IPS-18a (cell line): ENCODE data around the gene GPC3.

ENCODE experiments used
- H3K27ac ChIP-seq: one replicate; pipeline ENCODE4 v1.5.1; 2013; ENCODE audit warnings: low read length
- H3K27me3 ChIP-seq: one replicate; pipeline ENCODE4 v1.6.1; 2013; ENCODE audit warnings: mild to moderate bottlenecking, low read length; ENCODE audit not compliant: control insufficient read depth, insufficient read depth
- H3K36me3 ChIP-seq: one replicate; pipeline ENCODE4 v1.6.1; 2013; ENCODE audit warnings: low read depth, low read length; ENCODE audit not compliant: control insufficient read depth
- H3K4me1 ChIP-seq: one replicate; pipeline ENCODE4 v1.6.1; 2013; ENCODE audit warnings: low read depth, low read length; ENCODE audit not compliant: control insufficient read depth
- H3K4me3 ChIP-seq: one replicate; pipeline ENCODE4 v1.5.1; 2013; ENCODE audit warnings: low read length
- H3K9ac ChIP-seq: one replicate; pipeline ENCODE4 v1.6.1; 2013; ENCODE audit warnings: mild to moderate bottlenecking, low read length, moderate library complexity
- H3K9me3 ChIP-seq: one replicate; pipeline ENCODE4 v1.6.1; 2013; ENCODE audit warnings: low read depth, low read length; ENCODE audit not compliant: control insufficient read depth

The GPC3 gene

GRCh38 chrX:133549295-133549933 is 436.0 kb downstream of the GPC3 start:
- no peaks in the 10 kb centered on the region for H3K36me3 ChIP-seq
- no peak overlapping the region for H3K4me3 ChIP-seq
- H3K4me1 ChIP-seq, result no peaks in the 10 kb centered on the region
- no peaks in the 10 kb centered on the region for H3K27me3 ChIP-seq
- peaks cover 4% of the 10 kb centered on the region for H3K9me3 ChIP-seq
- no peak overlapping the region for H3K27ac ChIP-seq
- H3K9ac ChIP-seq, result no peak overlapping the region

- no peak overlapping the region for H3K27ac ChIP-seq
- H3K27me3 ChIP-seq, result no peaks in the 10 kb centered on the region
- H3K9me3 ChIP-seq, result peaks cover 4% of the 10 kb centered on the region
- H3K9ac ChIP-seq, result no peak overlapping the region
- H3K4me3 ChIP-seq, result no peak overlapping the region
- no peaks in the 10 kb centered on the region for H3K4me1 ChIP-seq
- no peaks in the 10 kb centered on the region for H3K36me3 ChIP-seq
Measured at GRCh38 chrX:133546441-133546840, 439.0 kb downstream of the GPC3 start.

GRCh38 chrX:133544778-133545177 is 440.6 kb downstream of the GPC3 start:
- no peaks in the 10 kb centered on the region for H3K27me3 ChIP-seq
- H3K27ac ChIP-seq, result no peak overlapping the region
- H3K9ac ChIP-seq, result no peak overlapping the region
- H3K4me3 ChIP-seq, result no peak overlapping the region
- H3K36me3 ChIP-seq, result no peaks in the 10 kb centered on the region
- peaks cover 4% of the 10 kb centered on the region for H3K9me3 ChIP-seq
- no peaks in the 10 kb centered on the region for H3K4me1 ChIP-seq

GRCh38 chrX:133544115-133544514 is 441.3 kb downstream of the GPC3 start:
- H3K9me3 ChIP-seq, result peaks cover 4% of the 10 kb centered on the region
- H3K4me3 ChIP-seq, result no peak overlapping the region
- no peak overlapping the region for H3K9ac ChIP-seq
- H3K36me3 ChIP-seq, result no peaks in the 10 kb centered on the region
- no peaks in the 10 kb centered on the region for H3K4me1 ChIP-seq
- no peaks in the 10 kb centered on the region for H3K27me3 ChIP-seq
- no peak overlapping the region for H3K27ac ChIP-seq

GRCh38 chrX:133543654-133544053 is 441.7 kb downstream of the GPC3 start:
- Histone ChIP-seq H3K27me3 (no peaks in the 10 kb centered on the region), H3K9me3 (peaks cover 4% of the 10 kb centered on the region), H3K27ac (no peak overlapping the region), H3K4me3 (no peak overlapping the region), H3K36me3 (no peaks in the 10 kb centered on the region), H3K4me1 (no peaks in the 10 kb centered on the region), H3K9ac (no peak overlapping the region)

GRCh38 chrX:133542476-133542875 is 442.9 kb downstream of the GPC3 start:
- Histone ChIP-seq H3K27me3 (no peaks in the 10 kb centered on the region), H3K4me3 (no peak overlapping the region), H3K9me3 (no peaks in the 10 kb centered on the region), H3K27ac (no peak overlapping the region), H3K36me3 (no peaks in the 10 kb centered on the region), H3K9ac (no peak overlapping the region), H3K4me1 (no peaks in the 10 kb centered on the region)

GRCh38 chrX:133541021-133541420 is 444.4 kb downstream of the GPC3 start:
- Histone ChIP-seq H3K36me3 (no peaks in the 10 kb centered on the region), H3K27ac (no peak overlapping the region), H3K9me3 (no peaks in the 10 kb centered on the region), H3K9ac (no peak overlapping the region), H3K27me3 (no peaks in the 10 kb centered on the region), H3K4me3 (no peak overlapping the region), H3K4me1 (no peaks in the 10 kb centered on the region)

- H3K27me3 ChIP-seq, result no peaks in the 10 kb centered on the region
Measured at GRCh38 chrX:133538148-133538547, 447.2 kb downstream of the GPC3 start.

GRCh38 chrX:133537142-133537541 is 448.3 kb downstream of the GPC3 start:
- Histone ChIP-seq H3K9ac (no peak overlapping the region), H3K4me3 (no peak overlapping the region), H3K36me3 (no peaks in the 10 kb centered on the region), H3K4me1 (no peaks in the 10 kb centered on the region), H3K27ac (no peak overlapping the region), H3K9me3 (no peaks in the 10 kb centered on the region), H3K27me3 (no peaks in the 10 kb centered on the region)

More at GRCh38 chrX:133538148-133538547, 447.2 kb downstream of the GPC3 start:
- Histone ChIP-seq H3K4me3 (no peak overlapping the region), H3K27ac (no peak overlapping the region), H3K9ac (no peak overlapping the region), H3K4me1 (no peaks in the 10 kb centered on the region), H3K9me3 (no peaks in the 10 kb centered on the region), H3K36me3 (no peaks in the 10 kb centered on the region)

- H3K9me3 ChIP-seq, result peaks cover 6% of the 10 kb centered on the region
- H3K9ac ChIP-seq, result no peak overlapping the region
- no peak overlapping the region for H3K4me3 ChIP-seq
- H3K27ac ChIP-seq, result no peak overlapping the region
- no peaks in the 10 kb centered on the region for H3K36me3 ChIP-seq
- no peaks in the 10 kb centered on the region for H3K4me1 ChIP-seq
- no peaks in the 10 kb centered on the region for H3K27me3 ChIP-seq
Measured at GRCh38 chrX:133535066-133535465, 450.3 kb downstream of the GPC3 start.

- H3K36me3 ChIP-seq, result no peaks in the 10 kb centered on the region
- H3K4me1 ChIP-seq, result no peaks in the 10 kb centered on the region
- H3K9ac ChIP-seq, result no peak overlapping the region
- peaks cover 6% of the 10 kb centered on the region for H3K9me3 ChIP-seq
- H3K27me3 ChIP-seq, result no peaks in the 10 kb centered on the region
- H3K27ac ChIP-seq, result no peak overlapping the region
- H3K4me3 ChIP-seq, result no peak overlapping the region
Measured at GRCh38 chrX:133534172-133534571, 451.2 kb downstream of the GPC3 start.

- H3K36me3 ChIP-seq, result no peaks in the 10 kb centered on the region
- H3K27me3 ChIP-seq, result no peaks in the 10 kb centered on the region
- no peak overlapping the region for H3K27ac ChIP-seq
Measured at GRCh38 chrX:133533249-133533648, 452.1 kb downstream of the GPC3 start.

More at GRCh38 chrX:133533249-133533648, 452.1 kb downstream of the GPC3 start:
- H3K9ac ChIP-seq, result no peak overlapping the region
- no peaks in the 10 kb centered on the region for H3K4me1 ChIP-seq
- no peak overlapping the region for H3K4me3 ChIP-seq
- peaks cover 6% of the 10 kb centered on the region for H3K9me3 ChIP-seq
